RWPE1 (cell line): ENCODE data around the gene CNNM4.

ENCODE experiments used
- CTCF ChIA-PET: fragments of 350-600 bp; sonication (Branson Sonifier 250); formaldehyde crosslinking; extraction: SDS; loops from one replicate; lab custom pipeline; 2021; lab: Yijun Ruan, JAX
- POLR2A ChIA-PET: fragments of 400-600 bp; formaldehyde crosslinking; extraction: SDS; loops from one replicate; lab custom pipeline; 2020; ENCODE audit warnings: antibody characterized with exemption; ENCODE audit not compliant: low non-redundant PET; lab: Yijun Ruan, JAX
- DNase-seq: peaks from one replicate; pipeline ENCODE4 v3.0.0; 2012; ENCODE audit warnings: low spot score
- H3K27ac ChIP-seq: fragments of 450-650 bp; 2 replicates; pipeline ENCODE4 v1.5.1; 2017
- CTCF ChIP-seq: fragments of 450-650 bp; conservative IDR thresholded peaks from 2 replicates; pipeline ENCODE4 v1.5.1; 2017; ENCODE audit warnings: low read depth, mild to moderate bottlenecking

Gene CNNM4

DNA sequence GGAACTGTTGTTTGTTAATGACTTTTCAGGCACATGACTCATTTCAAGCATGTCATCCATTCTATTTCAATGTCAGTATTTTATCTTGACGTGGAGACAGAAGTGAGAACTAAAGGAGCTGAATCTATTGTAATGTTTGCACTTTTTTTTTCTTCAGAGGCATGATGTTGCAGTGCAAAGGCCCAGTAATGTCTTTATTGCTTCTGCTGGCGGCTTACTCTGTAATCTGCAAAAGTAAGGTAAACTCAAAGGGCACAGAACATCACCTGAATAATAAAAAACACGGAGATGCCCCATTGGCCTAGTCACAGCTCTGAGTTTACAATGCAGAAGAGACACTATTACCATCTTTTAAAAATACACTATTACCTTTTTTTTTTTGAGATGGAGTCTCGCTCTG is 53.0 kb downstream of the CNNM4 start:
- POLR2A ChIA-PET = interaction anchor here (0.5 to 0.8 kb wide), 3 partner anchors 80 to 705 kb away, joined by 3 to 4 read pairs (median 3); no protein-coding TSS in a partner anchor
- CTCF ChIA-PET = interaction anchor here (0.8 to 1.0 kb wide), 2 partner anchors 13 to 74 kb away, joined by 3 read pairs; partner anchors contain the start of gene LMAN2L
- H3K27ac ChIP-seq = no peak overlapping the region
- TF ChIP-seq CTCF = no peak
- no peak for DNase-seq

GRCh38 chr2:96815326-96816126 is 54.8 kb downstream of the CNNM4 start:
- H3K27ac ChIP-seq = peak overlapping the region; percentile 94
- ChIA-PET POLR2A (no interaction called here), CTCF (interaction anchor here (0.6 to 2.0 kb wide), 3 partner anchors 28 to 297 kb away, joined by 3 to 5 read pairs (median 3); partner anchors contain the start of genes ANKRD23 and ANKRD39)
- TF ChIP-seq CTCF = no peak
- peak; percentile 29 for DNase-seq

DNA sequence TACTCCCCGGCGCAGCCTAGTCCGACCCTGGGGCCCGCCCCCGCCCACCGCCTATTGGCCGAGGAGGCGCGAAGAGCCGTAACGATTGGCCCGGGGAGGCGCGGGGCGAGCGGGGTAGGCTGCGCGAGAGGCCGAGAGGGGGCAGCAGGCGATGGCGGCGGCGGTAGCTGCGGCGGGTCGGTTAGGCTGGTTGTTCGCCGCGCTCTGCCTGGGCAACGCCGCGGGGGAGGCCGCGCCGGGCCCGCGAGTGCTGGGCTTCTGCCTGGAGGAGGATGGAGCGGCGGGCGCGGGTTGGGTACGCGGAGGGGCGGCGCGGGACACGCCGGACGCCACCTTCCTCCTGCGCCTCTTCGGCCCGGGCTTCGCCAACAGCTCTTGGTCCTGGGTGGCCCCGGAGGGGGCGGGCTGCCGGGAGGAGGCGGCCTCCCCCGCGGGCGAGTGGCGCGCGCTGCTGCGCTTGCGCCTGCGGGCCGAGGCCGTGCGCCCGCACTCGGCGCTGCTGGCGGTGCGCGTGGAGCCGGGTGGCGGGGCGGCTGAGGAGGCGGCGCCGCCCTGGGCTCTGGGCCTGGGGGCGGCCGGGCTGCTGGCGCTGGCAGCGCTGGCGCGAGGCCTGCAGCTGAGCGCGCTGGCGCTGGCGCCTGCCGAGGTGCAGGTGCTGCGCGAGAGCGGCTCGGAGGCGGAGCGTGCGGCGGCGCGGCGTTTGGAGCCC is 55.6 kb downstream of the CNNM4 start, which contains the start of gene CNNM3:
Gene CNNM3, plus strand, starts transcription at position 142 of the 709 bp plus-strand sequence. Its CDS starts 10 bp downstream, at position 152.
- peak within 1 kb of the TSS; percentile 94 for H3K27ac ChIP-seq
- CTCF ChIA-PET = interaction anchor here (0.6 to 2.0 kb wide), 3 partner anchors 20 to 221 kb away, joined by 3 to 6 read pairs (median 5); partner anchors contain the start of gene ANKRD39

GRCh38 chr2:96816836-96817702 is 56.4 kb downstream of the CNNM4 start:
- peak; percentile 34 for DNase-seq
- peak overlapping the region; percentile 94 for H3K27ac ChIP-seq
- TF ChIP-seq CTCF = no peak
- ChIA-PET CTCF (interaction anchor here (0.5 to 2.0 kb wide), 5 partner anchors 19 to 221 kb away, joined by 3 to 6 read pairs (median 3); partner anchors contain the start of gene ANKRD39), POLR2A (no interaction called here)

More for the DNA sequence above, 55.6 kb downstream of the CNNM4 start, which contains the start of gene CNNM3:
- DNase-seq = peak; percentile 99
- POLR2A ChIA-PET = no interaction called here
- TF ChIP-seq CTCF = peak; percentile 57

GRCh38 chr2:96817882-96818281 is 57.2 kb downstream of the CNNM4 start:
- no peak for TF ChIP-seq CTCF
- H3K27ac ChIP-seq = no peak overlapping the region
- ChIA-PET CTCF (interaction anchor here (0.5 to 2.0 kb wide), 4 partner anchors 40 to 381 kb away, joined by 3 to 5 read pairs (median 4); partner anchors contain the start of gene ANKRD39), POLR2A (interaction anchor here (0.6 kb wide), 1 partner anchor 85 kb away, joined by 3 read pairs; no protein-coding TSS in a partner anchor)
- DNase-seq = no peak
